NK-92 treated with Interleukin-12 subunit alpha and Interleukin-12 subunit beta, amount 100 ng/mL, for 24 hours (cell line): Measurements from ENCODE around the gene GPATCH4.

Source experiments
- DNase-seq: peaks from one replicate; lab custom pipeline; 2025; lab: John Stamatoyannopoulos, UW

The GPATCH4 gene

GRCh38 chr1:156574039-156574633, 27.1 kb downstream of the GPATCH4 start:
- DNase-seq, result no peak

DNA sequence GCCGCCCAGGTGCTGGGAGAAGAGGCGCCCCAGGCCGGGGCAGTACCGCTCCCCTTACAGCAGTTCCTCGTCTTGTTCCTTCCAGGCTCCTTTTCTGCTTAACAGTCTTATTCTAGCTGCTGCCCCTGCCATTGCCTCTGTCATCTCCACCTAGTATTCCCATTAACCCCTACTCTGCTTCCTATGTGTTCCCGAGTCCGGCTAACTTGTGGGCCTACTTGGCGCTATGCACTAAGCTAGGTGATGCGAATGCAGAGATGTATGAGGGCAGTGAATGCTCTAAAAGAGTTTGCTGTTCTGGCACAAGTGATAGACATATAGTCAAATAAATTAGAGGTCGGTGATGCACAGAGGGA, 28.6 kb downstream of the GPATCH4 start:
- no peak for DNase-seq

DNA sequence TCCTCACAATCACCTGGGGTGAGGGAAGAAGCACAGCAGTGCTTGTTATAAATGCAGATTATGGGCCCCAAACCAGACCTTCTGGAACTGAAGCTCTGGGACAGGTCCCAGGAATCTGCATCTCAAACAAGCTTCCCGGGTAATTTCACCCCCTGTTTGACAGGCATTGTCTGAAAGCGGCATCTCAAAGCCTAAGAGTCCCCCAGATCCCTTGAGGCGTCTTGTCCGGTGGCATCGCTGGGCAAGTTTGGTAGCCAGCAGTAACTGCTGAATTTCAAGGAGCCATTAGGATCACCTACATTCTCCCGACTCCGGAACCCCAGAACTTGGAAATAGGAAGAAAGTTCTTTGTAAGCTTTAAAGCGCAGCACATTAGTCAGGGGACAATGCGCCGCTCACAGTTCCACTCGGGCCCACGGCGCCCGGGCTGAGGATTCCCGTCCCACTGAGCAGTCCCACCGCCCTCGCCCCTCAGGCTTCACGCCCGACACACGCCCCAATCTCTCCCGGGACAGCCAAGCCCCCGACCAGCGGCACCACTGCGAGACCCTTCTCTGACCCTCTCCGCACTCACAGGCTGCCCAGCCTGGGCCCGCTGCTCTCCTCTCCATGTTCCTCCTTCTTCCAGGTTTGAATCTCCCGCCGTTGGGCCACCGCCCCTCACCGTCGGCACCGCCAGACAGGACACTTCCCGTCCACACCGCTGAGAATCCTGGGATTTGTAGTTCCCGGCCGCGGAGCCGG, 29.2 kb downstream of the GPATCH4 start, which contains the start of gene IQGAP3:
IQGAP3 (minus strand) TSS at position 647 of the 744 bp plus-strand sequence; CDS start at position 611, 36 bp downstream.
- no peak for DNase-seq

- DNase-seq, result no peak
Measured at GRCh38 chr1:156571261-156571852, 29.9 kb downstream of the GPATCH4 start.

DNA sequence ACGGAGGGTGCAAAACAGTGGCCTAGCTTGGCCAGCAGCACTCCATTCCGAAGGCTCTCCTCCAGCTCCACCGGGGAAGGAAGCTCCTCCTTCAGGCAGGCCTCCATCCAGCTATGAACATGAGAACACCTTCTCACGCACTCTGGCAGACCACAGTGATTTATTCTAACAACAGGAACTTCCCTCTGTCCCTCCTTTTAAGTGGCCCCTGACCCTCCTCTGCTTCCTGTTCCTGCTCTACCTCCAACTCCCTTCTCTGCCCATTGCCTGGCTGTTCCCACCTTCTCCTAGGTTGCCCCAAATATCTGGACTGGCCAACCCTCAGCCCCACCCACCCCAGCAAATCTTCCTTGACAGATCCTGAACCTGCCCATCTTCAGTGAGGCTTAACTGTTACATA, 34.8 kb downstream of the GPATCH4 start:
- DNase-seq, result no peak

- DNase-seq, result no peak
Measured at GRCh38 chr1:156565519-156565918, 35.8 kb downstream of the GPATCH4 start.

- no peak for DNase-seq
Measured at GRCh38 chr1:156560585-156561163, 40.6 kb downstream of the GPATCH4 start.

DNA sequence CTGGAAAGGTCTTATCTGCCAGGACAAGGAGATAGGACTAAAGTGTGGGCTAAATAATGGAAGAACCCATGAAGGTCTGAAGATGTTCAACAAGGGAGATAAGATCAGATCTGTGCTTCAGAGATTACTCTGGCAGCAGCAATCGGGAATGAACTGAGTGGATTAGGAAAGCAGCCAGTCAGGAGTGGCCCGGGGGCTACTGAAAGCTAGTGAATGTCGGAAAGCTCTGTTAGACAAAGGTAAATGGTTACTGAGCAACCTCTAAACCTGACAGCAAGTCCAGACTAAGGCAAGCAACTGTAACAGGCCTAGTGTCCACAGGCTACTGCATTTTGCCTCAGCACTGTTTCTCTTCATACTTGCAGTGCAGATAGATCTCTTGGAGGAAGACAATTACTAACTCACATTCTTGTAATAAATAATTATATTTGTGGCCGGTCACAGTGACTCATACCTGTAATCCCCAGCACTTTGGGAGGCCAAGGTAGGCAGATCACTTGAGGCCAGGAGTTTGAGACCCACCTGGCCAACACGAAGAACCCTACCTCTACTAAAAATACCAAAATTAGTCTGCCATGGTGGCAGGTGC, 41.4 kb downstream of the GPATCH4 start:
- no peak for DNase-seq

DNA sequence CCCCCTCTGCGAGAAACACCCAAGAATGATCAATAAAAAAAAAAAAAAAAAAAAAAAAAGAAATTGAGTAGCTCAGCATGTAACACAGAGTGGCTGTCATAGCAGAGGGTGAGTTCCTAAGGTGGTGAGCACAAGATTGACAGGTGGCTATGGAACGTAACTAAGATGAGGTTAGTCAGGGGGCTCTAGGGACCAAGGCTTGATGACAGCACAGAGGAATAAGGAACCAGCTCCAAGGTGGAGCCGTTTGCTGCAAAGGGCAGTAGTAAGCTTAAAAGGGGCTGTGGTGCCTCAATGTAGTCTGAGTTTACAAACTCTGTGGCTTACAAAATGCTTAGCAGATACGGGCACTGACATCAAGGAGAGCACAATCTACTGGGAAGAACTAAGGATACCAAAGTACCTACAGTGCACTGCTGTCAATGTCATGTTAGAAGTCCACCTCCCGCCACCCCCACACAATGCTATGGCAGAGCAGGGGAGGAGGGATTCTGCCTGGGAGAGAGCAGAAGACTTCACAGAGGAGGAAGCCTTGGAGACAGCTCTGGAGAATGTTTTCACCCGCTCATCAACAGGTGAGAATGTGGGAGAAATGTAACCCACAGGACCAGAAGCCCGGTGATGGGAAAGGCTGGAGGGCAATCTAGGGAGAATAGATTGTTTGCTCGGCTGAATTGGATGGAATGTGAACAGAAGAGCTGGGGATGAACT, 42.0 kb downstream of the GPATCH4 start:
- DNase-seq, result no peak

DNA sequence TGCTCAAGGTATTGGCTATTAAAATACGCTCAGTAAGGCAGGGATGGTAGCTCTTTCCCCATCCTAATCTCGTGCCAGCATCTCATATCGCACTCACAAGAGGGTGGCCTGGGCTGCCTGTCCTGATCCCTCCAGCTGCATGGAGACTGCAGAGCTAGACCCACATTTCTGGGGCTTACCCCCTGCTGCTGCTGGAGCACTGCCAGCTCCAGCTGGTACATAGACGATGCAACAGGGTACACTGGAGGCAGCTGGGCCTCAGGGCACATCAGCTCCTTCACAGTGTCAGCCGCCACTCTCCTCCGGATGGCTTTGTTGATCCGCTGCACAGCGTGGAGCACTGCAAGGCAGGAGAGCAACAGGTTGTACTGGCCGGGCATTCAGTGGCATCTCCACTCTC, 44.9 kb downstream of the GPATCH4 start:
- DNase-seq, result no peak

GRCh38 chr1:156555715-156556114, 45.6 kb downstream of the GPATCH4 start:
- no peak for DNase-seq

GRCh38 chr1:156554971-156555370, 46.3 kb downstream of the GPATCH4 start:
- DNase-seq, result no peak

- DNase-seq, result no peak
Measured at GRCh38 chr1:156553860-156554485, 47.3 kb downstream of the GPATCH4 start.

DNA sequence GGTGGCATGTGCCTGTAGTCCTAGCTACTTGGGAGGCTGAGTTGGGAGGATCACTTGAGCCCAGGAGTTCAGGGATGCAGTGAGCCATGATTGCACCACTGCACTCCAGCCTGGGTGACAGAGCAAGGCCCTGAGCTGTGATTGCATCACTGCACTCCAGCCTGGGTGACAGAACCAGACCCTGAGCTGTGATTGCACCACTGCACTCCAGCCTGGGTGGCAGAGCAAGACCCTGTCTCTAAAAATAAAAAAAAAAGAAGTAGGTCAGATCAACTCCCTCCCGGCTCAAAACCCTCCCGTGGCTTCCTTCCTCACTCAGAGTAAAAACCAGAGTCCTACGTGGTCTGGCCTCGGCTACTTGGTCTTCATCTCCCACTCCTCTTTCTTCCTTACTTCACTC, 48.3 kb downstream of the GPATCH4 start:
- DNase-seq, result peak; percentile 66

DNA sequence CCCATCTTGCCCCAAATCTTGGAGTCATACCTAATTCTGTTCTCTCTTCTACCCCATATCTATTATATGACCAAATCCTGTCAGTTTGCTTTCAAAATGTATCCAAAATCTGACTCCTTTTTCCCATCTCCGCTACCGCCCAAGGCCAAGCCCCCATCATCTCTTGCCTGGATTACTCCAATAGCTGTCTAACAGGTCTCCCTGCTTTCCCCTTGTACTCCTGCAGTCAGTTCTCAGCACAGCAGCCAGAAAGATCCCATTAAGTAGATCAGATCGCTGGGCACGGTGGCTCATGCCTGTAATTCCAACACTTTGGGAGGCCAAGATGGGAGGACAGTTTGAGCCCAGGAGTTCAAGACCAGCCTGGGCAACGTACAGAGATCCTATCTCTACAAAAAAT, 48.8 kb downstream of the GPATCH4 start:
- no peak for DNase-seq

DNA sequence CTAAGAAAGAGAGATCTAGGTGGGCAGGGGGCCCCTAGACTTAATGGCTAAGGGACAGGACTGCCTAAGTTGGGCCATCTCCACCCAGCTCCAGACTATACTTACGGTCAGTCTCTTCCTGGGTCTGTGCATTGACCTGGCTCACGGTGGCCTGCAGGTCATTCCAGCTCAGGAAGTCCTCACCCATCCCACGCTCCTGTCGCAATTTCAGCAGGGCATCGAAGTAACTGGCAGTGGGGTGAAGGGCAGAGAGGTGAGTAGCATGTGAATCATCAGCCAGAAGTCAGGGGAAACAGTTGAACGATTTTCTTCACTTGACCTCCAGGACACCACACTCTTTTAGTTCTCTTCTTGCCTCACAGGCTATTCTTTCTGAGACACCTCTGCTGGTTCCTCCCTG, 49.4 kb downstream of the GPATCH4 start:
- peak; percentile 59 for DNase-seq

DNA sequence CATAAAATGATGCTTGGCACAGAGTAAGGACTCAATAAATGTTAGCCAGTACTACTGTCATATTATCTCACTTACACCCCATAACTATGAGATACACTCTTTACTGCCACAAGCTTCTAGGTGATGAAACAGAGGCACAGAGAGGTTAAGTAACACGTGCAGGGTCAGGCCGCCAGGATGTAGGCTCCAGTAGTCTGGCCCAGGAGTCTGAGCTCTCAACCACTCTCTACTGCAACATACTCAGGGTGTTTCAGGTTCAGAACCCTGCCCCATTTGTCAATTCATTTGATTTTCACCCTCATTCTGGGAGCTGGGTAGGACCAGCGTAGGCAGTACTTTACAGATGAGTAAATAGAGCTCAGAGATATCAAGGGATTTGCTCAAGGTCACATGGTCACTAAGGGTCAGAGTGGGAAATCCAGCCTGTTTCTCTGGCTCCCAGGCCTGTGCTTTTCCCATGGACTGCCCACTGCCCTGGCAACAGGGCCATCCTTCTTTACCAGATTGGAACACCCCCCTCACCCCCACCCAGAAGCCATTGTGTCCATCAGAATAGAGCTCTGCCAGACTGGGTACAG, 50.1 kb downstream of the GPATCH4 start:
- DNase-seq, result peak; percentile 43

DNA sequence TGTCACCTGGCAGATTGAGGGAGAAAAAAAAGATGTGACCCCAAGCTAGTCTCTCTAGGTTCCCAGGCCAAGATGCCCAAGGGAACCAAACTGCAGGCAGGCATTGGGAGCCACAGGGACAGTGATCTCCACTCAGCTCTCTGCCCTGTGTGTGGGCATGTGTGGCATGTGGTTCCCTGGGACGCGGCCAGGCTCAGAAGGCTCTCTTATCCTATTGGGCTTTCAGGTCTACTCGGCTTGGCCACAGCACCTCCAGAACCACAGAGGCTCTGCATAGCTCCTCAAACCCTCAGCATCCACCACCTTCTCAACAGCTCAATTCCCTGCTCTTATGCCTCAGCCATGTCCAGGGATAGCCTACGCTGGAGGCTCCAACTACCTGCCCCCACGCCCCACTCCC, 50.9 kb downstream of the GPATCH4 start:
- no peak for DNase-seq

DNA sequence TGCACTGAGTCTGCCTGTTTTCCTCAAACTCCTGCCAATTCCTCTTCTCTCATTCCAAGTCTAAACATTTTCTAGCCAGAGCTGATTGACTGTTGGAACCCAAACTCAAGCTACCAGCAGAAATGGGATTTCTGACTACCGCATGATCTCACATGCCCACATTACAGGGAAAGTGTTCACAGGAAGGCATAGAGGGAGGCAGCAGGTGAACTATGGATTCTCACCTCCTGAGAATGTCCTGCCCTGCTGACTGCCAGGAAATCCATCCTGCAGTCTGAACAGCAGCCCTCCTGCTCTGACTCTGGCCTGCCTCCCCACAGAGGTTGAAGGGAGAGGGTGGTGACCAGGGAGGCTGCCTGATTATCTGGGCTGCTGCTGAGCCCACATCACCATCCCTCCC, 51.4 kb downstream of the GPATCH4 start:
- DNase-seq, result no peak

GRCh38 chr1:156549390-156549789, 51.9 kb downstream of the GPATCH4 start:
- DNase-seq, result no peak

- DNase-seq, result no peak
Measured at GRCh38 chr1:156547982-156548381, 53.3 kb downstream of the GPATCH4 start.
